Placental pericyte (primary cell): ENCODE data around the gene SPATA31A5. TPM values are rescaled to one million over a fixed set of nuclear protein-coding genes. Genes with fewer than 3 reads are reported as not detected.

Experiments
- small RNA-seq: library from RNA; depleted of rRNA; stranded (forward); fragments of <200 nt; gene quantifications from one replicate; pipeline ENCODE3, GENCODE V24; 2012; ENCODE audit warnings: low replicate concordance
- total RNA-seq: library from RNA; depleted of rRNA; stranded (reverse); fragments of >200 nt; gene quantifications from 2 replicates; pipeline ENCODE4 v1.2.3, GENCODE V29; 2012

SPATA31A5 gene
- total RNA-seq, result not detected in 2 replicates

DNA sequence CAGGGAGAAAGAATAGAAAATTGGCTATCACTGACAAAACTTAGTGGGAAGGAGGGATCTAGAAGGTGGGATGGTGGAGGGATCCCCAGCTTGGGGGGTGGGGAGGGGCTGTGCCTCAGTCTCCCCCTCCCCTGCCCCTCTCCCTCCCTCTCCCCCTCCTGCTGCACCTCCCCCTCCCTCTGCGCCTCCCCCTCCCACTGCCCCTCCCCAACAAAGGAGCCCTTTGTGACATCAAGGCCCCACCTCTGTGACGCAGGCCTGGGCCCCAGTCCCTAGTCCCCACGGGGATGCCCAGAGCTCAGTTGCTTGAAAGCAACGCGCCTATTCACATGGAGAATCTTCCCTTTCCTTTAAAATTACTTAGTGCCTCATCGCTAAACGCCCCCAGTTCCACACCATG lies at the start of gene SPATA31A5:
Gene SPATA31A5, plus strand, starts transcription at position 301 of the 400 bp plus-strand sequence. Its CDS starts 29 bp downstream, at position 330.

Small RNA genes lying within 50 kb of the gene (small RNA-seq; reads per million reads assigned to genes)
- gene AL590491.3, result not detected
